Measurements from ENCODE around the gene WASHC4. TPM values are rescaled to one million over a fixed set of nuclear protein-coding genes. Genes with fewer than 3 reads are reported as not detected.

Gene WASHC4
- total RNA-seq, 1 donor from 2014 or later = 52.7 TPM

DNA sequence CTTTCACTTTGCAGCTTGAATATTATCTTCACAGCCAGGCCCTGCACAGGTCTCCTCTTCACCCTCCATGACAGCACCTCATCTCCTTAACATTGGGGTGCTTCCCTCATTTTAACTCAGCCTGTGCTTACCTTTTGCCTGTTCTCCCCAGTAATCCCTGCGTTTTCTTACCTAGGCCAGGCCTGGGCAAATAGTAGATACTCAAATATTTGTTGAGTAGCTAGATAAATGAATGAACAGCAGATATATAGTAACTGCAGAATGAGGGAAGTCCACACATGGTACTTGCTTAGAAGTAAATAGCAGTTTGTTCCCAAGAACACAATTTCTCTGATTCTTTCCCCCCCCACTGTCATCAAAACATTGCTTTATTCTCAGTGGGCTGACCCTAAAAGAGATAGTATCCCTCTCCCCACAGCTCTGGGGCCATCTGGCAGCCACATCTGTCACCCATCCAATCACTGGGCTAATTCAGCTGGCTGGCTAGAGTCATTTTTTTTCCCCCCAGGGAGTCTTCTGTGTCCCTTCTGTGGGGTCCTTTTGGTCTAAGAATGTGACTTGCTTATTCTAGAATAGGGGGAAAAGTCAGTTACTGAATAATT is 85.2 kb downstream of the WASHC4 start:
- Mint-ChIP-seq H3K4me1 (ENCODE audit: low read depth) (peaks cover 32% of the 10 kb centered on the region), H3K36me3 (ENCODE audit: insufficient read depth) (peaks cover 70% of the 10 kb centered on the region), H3K27ac (peak overlapping the region; percentile 58), H3K27me3 (no peaks in the 10 kb centered on the region), H3K4me3 (ENCODE audit: low read depth) (no peak overlapping the region), H3K9me3 (ENCODE audit: low read depth) (no peaks in the 10 kb centered on the region)
- DNase-seq (ENCODE audit: low spot score, unreplicated experiment) = no peak
- no peak for TF ChIP-seq CTCF (IDR thresholded peaks at IDR 0.05; ENCODE audit: unreplicated experiment)

DNA sequence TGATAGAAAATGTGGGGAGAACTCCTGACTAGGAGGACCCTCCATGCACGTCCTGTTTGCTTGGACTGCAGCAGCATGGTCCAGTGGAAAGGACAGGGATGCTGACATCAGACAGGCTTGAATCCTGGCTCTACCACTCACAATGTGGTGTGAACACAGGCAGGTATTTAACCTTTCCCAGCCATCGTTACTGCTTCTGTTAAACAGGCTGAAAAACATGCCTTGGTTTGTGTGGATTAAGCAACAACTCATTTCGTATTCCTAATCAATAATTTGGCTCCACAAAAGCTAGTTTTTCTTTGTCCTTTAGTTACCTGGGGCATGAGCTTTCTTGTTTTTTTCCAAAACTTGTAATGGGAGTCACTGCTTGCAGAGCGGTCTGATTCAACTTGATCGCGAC is 87.4 kb downstream of the WASHC4 start:
- Mint-ChIP-seq H3K9me3 (ENCODE audit: low read depth) (no peaks in the 10 kb centered on the region), H3K4me1 (ENCODE audit: low read depth) (peaks cover 32% of the 10 kb centered on the region), H3K4me3 (ENCODE audit: low read depth) (no peak overlapping the region), H3K36me3 (ENCODE audit: insufficient read depth) (peaks cover 66% of the 10 kb centered on the region), H3K27ac (peak overlapping the region; percentile 86), H3K27me3 (no peaks in the 10 kb centered on the region)
- DNase-seq (ENCODE audit: low spot score, unreplicated experiment) = no peak
- TF ChIP-seq CTCF (IDR thresholded peaks at IDR 0.05; ENCODE audit: unreplicated experiment) = no peak

DNA sequence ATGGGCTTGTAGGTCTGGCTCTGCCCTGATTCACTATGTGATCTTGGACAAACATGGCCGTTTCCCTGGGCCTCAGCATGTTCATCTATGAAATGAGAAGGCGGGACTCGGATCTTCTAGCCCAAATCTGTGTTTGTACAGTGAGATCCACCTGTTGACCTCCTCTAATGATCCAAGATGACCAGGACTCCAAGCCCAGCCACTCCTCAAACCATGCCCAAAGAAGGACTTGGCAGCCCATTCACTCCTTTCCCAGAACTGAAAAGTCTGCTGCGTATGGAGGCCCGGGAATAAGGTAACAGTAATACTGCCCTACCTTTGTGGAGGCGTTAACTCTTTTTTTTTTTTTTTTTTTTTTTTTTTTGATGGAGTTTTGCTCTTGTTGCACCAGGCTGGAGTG is 88.6 kb downstream of the WASHC4 start:
- H3K9me3 Mint-ChIP-seq (ENCODE audit: low read depth) = no peaks in the 10 kb centered on the region
- H3K36me3 Mint-ChIP-seq (ENCODE audit: insufficient read depth) = peaks cover 57% of the 10 kb centered on the region
- H3K4me3 Mint-ChIP-seq (ENCODE audit: low read depth) = no peak overlapping the region
- TF ChIP-seq CTCF (IDR thresholded peaks at IDR 0.05; ENCODE audit: unreplicated experiment) = no peak
- peak overlapping the region; percentile 86 for H3K27ac Mint-ChIP-seq
- H3K4me1 Mint-ChIP-seq (ENCODE audit: low read depth) = peaks cover 32% of the 10 kb centered on the region
- no peak for DNase-seq (ENCODE audit: low spot score, unreplicated experiment)
- no peaks in the 10 kb centered on the region for H3K27me3 Mint-ChIP-seq

DNA sequence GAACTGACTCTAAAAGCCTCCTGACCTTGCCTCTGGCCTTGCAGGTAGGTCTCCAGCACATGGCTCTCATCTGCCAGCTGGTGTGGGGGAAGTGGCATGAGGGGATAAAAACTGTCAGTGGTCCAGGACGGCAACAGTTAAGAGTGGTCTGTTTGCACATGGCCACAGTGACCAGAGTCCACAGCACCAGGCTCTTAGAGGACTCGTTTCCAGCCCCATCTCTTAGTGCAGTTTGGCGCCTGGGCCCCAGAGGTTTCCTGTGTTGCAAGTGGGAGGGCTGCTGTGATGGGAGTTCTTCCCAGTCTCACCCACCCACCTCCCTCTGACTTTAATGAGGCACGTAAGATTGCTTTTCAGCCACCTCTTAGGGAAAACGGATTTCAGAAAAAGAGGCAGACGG is 91.4 kb downstream of the WASHC4 start:
- Mint-ChIP-seq H3K36me3 (ENCODE audit: insufficient read depth) (peaks cover 43% of the 10 kb centered on the region), H3K27ac (peak overlapping the region; percentile 60), H3K27me3 (no peaks in the 10 kb centered on the region), H3K9me3 (ENCODE audit: low read depth) (no peaks in the 10 kb centered on the region), H3K4me1 (ENCODE audit: low read depth) (peaks cover 13% of the 10 kb centered on the region), H3K4me3 (ENCODE audit: low read depth) (no peak overlapping the region)
- DNase-seq (ENCODE audit: low spot score, unreplicated experiment) = no peak
- no peak for TF ChIP-seq CTCF (IDR thresholded peaks at IDR 0.05; ENCODE audit: unreplicated experiment)

GRCh38 chr12:105200385-105200784 is 92.9 kb downstream of the WASHC4 start:
- no peak for DNase-seq (ENCODE audit: low spot score, unreplicated experiment)
- Mint-ChIP-seq H3K27ac (no peak overlapping the region), H3K27me3 (no peaks in the 10 kb centered on the region), H3K4me1 (ENCODE audit: low read depth) (peaks cover 6% of the 10 kb centered on the region), H3K9me3 (ENCODE audit: low read depth) (no peaks in the 10 kb centered on the region), H3K36me3 (ENCODE audit: insufficient read depth) (peaks cover 38% of the 10 kb centered on the region), H3K4me3 (ENCODE audit: low read depth) (no peak overlapping the region)
- no peak for TF ChIP-seq CTCF (IDR thresholded peaks at IDR 0.05; ENCODE audit: unreplicated experiment)
